Amygdala (tissue), 56 donors: ENCODE results near the gene NKPD1.

Source experiments
- DNase-seq, 56 donors: peaks; one replicate each; lab custom pipeline; 2025; lab: John Stamatoyannopoulos, UW

Gene NKPD1, protein sequence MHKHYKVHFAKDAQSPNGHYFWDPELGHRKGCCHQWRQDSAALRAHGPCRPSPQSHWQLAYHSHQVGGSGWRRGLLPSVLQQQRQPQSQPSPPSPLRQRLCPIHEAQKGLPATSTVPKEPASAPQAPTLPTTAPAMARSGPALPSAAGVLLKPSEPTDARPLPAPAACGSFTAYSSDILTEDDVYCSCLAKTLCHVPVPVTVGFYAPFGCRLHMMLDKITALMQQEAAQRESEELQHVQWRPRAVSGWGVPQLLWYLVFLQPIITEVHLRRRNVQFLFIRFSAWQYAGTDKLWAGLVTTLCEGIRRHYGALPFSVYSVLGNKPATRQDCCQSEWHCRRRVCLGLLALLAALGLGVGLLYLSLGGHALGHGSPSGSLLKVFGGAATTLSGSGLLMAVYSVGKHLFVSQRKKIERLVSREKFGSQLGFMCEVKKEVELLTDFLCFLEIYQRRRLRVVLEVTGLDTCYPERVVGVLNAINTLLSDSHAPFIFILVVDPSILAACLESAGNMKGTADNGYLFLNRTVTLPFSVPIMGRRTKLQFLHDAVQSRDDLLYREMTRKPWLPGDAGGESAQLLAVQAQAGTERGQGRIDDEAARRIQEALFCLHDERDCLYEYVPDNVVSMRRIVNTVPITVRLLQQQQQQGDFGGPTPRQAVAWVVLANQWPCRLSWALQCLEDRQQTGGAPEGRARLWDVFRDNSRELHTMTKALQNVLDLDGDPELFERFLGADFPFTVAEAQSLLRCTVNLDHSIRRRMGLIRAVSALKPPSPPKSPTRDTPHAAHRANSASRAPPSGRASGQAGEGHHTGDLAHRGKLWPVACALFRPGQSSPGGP

DNA sequence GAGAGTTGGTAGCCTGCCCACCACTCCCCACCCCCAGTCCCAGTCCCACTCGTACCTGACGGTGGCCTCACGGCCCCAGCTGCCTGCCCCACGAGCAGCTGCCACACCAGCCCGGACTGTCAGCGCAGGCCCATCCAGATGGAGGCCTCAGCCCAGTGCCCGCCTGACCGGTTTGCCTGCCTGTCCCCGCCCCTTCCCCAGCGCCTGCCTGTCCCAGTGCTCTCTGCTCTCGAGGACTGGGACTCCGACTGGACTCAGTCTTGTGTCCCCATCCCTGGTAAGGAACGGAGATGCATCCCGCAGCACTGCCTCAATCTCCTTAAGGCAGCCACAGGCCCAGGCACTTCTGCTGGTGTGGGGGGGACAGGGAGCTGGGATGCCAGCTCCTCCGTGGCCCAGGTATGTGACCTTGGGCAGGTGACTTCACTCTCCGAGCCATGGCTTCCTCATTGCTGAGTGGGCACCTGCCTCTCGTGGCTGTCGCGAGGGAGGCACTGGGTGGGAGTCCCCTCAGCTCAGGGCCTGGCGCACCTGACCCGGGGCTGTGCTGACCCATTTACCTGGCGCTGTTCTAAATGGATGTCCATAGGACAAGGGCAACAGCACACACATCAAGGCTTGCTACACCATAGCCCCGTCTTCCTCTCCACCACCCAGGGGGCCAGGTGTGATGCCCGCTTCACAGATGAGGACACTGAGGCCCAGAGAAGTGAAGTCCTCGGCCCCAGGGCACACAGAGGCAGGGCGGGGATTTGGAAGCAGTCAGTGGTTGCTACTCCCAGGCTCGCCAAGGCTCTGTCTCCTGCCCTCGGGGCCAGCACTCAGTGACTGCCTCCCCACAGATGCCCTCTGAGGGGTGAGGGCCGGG, at the start of gene NKPD1:
Gene NKPD1 (minus strand): TSS at position 113 of the 868 bp plus-strand sequence. CDS start 832 bp downstream, outside the sequence.
- no peak for DNase-seq

DNA sequence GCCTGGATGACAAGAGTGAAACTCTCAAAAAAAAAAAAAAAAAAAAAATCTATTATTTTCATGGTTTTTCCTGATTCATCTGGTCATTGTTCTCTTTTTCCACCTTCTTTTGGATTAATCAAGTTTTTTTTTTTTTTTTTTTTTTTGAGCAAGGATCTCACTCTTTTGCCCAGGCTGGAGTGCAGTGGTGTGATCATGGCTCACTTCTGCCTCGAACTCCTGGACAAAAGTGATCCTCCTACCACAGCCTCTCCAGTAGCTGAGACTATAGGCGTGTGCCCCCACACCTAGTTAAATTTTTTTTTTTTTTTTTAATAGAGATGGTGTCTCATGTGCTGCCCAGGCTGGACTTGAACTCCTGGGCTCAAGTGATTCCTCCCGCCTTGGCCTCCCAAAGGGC, 45.5 kb upstream of the NKPD1 start:
- no peak for DNase-seq

DNA sequence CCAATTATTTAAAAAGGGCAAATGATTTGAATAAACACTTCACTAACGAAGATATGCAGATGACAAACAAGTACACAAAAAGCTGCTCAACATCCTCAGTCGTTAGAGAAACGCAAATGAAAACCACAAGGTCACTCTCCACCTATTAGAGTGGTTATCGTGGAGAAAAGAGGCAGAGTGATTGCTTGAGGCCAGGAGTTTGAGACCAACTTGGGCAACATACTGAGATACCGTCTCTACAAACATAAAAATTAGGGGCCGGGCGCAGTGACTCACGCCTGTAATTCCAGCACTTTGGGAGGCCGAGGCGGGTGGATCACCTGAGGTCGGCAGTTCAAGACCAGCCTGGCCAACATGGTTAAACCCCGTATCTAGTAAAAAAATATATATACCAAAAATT, 45.0 kb upstream of the NKPD1 start:
- no peak for DNase-seq

DNA sequence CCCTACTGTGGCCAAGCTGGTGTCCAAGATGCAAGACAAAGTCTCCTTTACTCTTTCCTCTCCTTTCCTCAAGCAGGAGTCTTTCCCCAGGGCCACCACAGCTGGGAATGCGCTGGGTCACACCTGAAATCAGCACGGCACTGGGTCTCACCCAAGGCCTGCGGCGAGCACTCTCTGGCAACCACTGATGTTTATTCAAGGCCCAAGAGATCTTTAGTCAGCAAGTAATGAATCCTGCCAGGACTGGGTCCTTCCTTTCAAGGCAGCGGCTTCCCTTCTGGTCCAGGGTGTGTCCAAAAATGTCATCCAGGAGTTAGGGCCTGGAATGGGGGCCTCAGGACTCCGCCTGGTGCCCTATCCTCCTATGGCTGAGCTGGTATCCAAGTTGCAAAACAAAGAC, 41.9 kb upstream of the NKPD1 start:
- DNase-seq, result no peak

DNA sequence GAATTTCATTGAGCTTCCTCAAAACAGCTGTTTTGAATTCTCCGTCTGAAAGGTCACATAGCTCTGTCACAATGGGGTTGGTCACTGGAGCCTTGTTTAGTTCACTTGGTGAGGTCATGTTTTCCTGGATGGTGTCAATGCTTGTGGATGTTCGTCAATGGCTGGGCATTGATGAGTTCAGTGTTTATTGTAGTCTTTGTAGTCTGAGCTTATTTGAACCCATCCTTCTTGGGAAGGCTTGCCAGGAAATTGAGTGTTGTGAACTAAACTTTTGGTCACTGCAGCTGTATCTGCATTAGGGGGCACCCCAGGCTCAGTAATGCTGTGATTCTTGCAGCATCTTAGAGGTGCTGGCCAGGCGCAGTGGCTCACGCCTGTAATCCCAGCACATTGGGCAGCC, 39.8 kb upstream of the NKPD1 start:
- peak in 30 of 56 donors; percentile 1 to 65 (median 22) for DNase-seq

DNA sequence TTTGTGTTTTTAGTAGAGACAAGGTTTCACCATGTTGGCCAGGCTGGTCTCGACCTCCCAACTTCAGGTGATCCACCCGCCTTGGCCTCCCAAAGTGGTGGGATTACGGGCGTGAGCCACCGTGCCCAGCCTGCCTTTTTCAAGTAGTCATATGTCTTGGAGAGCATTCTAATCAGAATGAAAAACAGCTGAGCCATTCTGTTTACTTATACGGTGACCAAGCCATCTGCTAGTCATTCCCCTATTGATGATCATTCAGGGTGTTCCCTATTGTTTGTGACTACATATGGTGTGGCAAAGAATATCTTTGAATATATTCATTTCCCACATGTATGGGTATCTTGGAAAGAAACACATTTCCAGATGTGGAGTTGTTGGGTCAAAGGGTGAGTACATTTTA, 35.0 kb upstream of the NKPD1 start:
- DNase-seq, result no peak

DNA sequence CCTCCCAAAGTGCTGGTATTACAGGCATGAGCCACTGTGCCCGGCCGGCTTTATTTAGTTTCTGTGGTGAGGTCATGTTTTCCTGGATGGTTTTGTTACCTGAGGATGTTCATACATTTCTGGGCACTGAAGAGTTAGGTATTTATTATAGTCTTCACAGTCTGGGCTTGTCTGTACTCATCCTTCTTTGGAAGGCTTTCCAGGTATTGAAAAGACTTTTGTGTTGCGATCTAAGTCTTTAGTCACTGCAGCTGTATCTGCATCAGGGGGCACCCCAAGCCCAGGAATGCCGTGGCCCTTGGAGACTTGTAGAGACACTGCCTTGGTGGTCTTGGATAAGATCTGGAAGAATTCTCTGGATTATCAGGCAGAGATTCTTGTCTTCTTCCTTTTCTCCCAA, 30.6 kb upstream of the NKPD1 start:
- no peak for DNase-seq

DNA sequence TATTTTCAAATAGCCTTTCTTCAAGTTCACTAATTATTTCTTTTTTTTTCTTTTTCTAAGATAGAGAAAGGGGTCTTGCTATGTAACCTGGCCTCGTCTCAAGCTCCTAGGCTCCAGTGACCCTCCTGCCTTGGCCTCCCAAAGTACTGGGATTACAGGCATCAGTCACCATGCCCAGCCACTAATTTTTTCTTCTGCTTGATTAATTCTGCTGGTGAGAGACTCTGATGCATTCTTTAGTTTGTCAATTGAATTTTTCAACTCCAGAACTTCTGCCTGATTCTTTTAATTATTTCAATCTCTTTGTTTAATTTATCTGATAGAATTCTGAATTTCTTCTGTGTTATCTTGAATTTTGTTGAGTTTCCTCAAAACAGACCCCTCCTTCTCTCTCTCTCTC, 29.2 kb upstream of the NKPD1 start:
- no peak for DNase-seq

DNA sequence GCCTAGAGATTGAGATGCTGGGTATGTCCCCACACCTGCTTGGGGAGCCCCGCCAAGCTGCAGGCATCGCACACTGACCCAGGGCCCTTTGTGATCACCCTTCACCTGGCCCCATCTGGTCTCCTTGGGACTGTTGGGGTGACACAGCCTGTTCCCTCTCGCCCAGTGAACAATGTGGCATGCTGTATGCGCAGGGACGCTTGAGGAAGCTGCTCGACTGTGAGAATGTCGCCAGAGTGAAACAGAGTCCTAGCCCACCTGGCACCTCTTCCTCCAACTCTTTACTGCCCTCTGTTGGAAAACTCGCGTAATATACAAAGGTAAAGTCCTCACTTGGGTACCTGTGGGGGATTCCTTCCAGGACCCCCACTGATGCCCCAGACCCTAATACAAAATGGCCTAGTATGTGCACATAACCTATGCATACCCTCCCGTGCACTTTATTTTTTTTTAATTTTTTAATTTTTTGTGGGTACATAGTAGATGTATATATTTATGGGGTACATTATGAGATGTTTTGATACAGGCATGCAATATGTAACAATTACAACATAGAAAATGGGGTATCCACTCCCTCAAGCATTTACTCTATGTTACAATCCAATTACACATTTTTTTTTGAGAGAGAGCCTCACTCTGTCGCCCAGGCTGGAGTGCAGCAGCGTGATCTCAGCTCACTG, 26.8 kb upstream of the NKPD1 start:
- DNase-seq, result no peak

DNA sequence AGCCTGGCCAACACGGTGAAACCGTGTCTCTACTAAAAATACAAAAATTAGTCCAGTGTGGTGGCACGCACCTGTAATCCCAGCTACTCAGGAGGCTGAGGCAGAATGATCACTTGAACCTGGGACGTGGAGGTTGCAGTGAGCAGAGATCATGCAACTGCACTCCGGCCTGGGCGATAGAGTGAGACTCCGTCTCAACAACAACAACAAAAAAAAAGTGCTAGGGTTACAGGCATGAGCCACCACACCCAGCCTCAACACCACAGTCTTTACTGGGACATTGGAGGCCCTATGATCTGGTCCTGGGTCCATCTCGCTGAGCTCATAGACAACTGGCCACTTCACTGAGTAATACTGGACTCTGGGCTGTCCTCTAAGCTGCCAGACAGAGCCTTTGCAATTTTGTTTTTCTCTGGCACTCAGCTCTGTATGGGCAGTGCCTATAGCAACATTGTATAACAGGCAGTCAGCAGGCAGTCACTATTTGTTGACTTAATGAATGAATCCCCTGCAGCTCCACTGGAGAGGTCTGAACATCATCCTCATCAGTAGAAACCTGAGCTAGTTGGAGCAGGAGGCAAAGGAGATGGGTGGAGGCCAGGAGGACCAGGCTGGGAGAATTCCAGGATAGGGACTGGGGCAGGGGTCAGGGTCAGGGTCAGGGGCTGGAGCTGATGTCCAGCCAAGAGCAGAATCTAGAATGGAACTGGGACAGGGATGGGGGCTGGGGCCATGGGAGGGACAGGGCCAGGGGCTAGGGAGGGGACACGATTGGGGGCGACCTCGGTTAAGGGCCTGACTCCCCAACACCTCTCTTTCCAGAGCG, 25.9 kb upstream of the NKPD1 start:
- DNase-seq, result no peak

DNA sequence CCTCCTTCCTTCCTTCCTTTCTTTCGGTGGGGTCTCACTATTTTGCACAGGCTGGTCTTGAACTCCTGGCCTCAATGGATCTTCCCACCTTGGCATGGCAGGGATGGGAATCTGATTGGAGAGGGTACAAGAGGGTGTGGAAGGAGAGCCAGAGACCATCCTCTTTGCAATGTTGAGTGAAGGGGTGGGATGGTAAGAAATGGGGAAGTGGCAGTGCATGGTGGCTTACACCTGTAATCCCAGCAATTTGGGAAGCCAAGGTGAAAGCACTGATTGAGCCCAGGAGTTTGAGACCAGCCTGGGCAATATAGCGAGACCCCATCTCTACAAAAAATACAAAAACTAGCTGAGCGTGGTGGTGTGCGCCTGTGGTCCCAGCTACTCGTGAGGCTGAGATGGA, 23.3 kb upstream of the NKPD1 start:
- no peak for DNase-seq

DNA sequence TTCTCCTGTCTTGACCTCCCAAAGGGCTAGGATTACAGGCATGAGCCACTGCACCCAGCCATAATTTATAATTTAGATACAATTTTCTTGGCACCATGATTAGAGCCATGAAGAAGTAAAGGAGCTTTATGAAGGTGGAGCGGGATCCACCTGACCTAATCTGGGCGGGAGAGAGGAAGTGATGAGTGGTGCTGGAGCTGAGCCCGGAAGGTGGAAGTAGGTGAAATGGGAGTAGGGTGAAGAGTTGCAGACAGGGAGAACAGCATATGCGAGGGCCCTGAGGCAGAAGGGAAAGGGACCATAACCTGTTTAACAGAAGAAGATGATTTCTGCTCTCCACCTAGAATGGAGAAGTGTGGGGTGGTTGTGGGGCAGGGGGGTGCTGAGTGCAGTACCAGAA, 22.0 kb upstream of the NKPD1 start:
- DNase-seq, result no peak

DNA sequence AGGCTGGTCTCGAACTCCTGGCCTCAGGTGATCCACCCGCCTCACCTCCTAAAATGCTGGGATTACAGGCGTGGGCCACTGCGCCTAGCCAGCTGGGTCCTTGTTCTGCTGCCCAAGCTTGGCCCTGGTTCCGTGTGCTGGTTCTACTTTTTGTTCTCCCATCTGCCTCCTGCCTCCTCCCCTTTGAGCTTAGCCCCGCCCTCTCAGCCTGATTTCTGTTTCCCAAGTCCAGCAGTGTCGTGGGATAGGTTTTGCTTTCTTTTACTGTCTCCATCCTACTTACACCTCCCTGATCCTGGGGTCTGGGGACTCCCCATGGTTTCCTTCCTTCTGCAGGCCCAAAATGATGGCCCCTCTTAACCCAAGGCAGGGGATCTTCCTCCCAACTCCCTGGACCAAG, 20.2 kb upstream of the NKPD1 start:
- no peak for DNase-seq

DNA sequence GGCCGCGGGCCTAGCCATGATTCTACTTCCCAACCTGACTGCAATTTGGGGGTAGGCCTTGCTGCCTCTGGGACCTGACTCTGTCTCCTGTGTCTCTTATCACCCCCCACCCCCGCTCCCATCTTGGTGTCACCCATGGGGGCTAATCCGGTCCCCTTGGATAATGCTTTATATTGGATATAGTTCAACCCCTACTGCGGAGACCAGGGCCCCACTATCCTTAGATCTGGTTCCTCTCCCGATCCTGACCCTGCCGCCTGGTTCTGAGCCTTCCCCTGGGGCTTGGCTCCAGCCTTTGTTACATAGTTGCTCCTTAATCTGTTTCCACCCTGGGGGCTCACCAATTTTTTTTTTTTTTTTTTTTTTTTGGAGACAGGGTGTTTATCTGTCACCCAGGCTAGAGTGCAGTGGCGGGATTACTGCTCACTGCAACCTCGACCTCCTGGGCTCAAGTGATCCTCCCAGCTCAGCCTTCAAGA, 19.1 kb upstream of the NKPD1 start:
- no peak for DNase-seq

DNA sequence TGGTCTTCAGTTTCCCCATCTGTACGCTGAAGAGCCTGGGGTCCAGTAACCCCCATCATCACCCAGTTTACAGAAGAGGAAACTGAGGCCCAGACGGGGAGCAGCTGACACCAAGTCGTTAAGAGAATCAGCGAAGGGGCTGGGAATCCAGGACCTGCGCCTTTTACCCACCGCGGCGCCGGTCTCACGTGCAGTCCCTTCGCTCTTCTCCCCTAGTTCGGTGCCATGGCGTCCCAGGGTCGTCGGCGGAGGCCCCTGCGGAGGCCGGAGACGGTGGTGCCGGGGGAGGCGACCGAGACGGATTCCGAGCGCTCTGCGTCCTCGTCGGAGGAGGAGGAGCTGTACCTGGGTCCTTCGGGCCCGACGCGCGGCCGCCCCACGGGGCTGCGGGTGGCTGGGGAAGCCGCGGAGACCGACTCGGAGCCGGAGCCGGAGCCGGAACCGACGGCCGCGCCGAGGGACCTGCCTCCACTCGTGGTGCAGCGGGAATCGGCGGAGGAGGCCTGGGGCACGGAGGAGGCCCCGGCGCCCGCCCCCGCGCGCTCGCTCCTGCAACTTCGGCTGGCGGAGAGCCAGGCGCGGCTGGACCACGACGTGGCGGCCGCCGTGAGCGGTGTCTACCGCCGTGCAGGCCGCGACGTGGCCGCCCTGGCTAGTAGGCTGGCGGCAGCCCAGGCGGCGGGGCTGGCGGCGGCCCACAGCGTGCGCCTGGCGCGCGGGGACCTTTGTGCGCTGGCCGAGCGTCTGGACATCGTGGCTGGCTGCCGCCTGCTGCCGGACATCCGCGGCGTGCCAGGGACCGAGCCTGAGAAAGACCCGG, 18.5 kb upstream of the NKPD1 start:
- DNase-seq, result peak in 7 of 56 donors; percentile 14 to 42 (median 36)

DNA sequence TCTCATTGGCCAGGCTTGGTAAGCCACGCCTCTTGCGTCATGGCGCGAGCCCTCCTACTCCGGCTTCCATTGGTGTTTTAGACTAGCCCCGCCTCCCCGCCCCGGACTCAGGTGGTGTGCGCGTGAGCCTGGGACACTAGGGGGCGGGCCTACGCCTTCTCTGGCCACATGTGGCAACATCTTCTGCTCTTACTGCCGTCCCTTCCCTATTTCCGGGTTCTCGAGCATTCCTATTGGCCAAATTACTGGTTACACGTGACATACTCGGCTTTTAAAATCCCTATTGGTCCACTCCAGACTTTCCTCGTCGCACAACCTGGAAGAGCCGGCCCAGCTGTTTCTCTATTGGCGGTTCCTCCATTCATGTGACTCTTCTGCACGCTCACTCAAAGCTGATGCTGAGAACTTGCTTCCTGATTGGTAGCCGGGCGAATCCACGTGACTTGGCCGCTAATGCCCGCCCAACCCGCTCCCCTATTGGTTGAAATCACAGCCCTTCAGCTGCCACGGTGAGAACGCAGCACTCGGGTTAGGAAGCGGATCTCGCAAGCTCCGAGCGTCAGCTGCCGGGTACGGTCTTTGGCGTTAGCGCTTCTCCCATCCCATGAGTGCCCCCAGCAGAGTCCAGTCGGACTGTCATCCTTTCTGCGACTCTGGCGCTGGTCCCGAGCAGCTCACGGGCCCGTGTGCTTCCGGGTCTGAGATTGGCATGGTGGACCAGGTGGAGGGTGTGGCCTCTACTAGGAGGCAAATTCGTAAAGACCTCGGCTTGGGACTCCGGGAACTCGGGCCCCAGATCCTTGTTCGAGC, 17.7 kb upstream of the NKPD1 start, which contains the start of gene BLOC1S3:
Gene BLOC1S3 (plus strand): TSS at position 523 of the 810 bp plus-strand sequence. CDS start 513 bp downstream, outside the sequence.
- peak; percentile 90 to 100 (median 100) for DNase-seq

DNA sequence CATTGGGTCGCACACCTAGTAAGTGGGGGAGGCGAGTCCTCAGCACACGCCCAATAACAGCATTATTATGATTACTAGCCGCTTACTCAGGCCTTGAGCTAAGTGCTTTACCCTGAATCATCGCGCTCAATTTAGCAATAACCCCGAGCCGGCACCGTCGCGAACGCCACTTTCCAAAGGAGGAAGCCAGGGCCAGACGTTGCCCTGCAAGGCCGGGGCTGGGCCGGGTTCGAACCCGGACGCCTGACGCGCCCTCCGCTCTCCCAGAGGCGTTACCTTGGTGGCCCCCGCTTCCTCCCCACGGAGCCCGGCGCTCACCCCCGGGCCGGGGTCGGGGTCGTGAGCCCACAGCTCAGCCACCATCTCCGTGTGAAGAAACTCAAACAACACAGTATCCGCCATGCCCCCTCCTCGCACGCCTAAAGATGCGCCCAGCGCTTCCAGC, 17.1 kb upstream of the NKPD1 start, which contains the start of gene TRAPPC6A:
Gene TRAPPC6A (minus strand): TSS at position 421 of the 445 bp plus-strand sequence. CDS start 19 bp downstream, at position 402.
- DNase-seq, result no peak
